Cardiac fibroblast (primary cell): ENCODE results near the gene TAF3.

Experiments used
- DNase-seq, 2 donors: peaks; one replicate each; pipeline versions ENCODE4 v3.0.0 to v3.0.0-alpha.2; 2010; ENCODE audit warnings: low read depth in 2 of 2
- H3K4me3 ChIP-seq, 2 donors: replicated peaks in 1 of 2; 1 replicate in 1 of 2; 2 replicates in 1 of 2; pipeline ENCODE4 v1.5.1; 2011; ENCODE audit warnings: low read depth in 2 of 2, low read length in 2 of 2, mild to moderate bottlenecking in 2 of 2, moderate library complexity in 1 of 2
- CTCF ChIP-seq: IDR thresholded peaks from one replicate; pipeline ENCODE4 v1.5.1; 2011; ENCODE audit warnings: low read depth, mild to moderate bottlenecking, low read length, inconsistent platforms

TAF3 gene

GRCh38 chr10:7832060-7832459, 13.8 kb downstream of the TAF3 start:
- no peak for DNase-seq
- no peak for TF ChIP-seq CTCF
- no peak overlapping the region for H3K4me3 ChIP-seq

- no peak for TF ChIP-seq CTCF
- DNase-seq, result no peak
- H3K4me3 ChIP-seq, result no peak overlapping the region
Observed at GRCh38 chr10:7833210-7833609, 14.9 kb downstream of the TAF3 start.

GRCh38 chr10:7834262-7834661, 16.0 kb downstream of the TAF3 start:
- H3K4me3 ChIP-seq, result no peak overlapping the region
- no peak for TF ChIP-seq CTCF
- DNase-seq, result no peak

- no peak for DNase-seq
- no peak overlapping the region for H3K4me3 ChIP-seq
- no peak for TF ChIP-seq CTCF
Observed at GRCh38 chr10:7836571-7836970, 18.3 kb downstream of the TAF3 start.

GRCh38 chr10:7846591-7846990, 28.3 kb downstream of the TAF3 start:
- DNase-seq, result peak in 1 of 2 donors; percentile 53
- H3K4me3 ChIP-seq, result no peak overlapping the region
- no peak for TF ChIP-seq CTCF

GRCh38 chr10:7853226-7853842, 35.0 kb downstream of the TAF3 start:
- H3K4me3 ChIP-seq, result no peak overlapping the region
- no peak for DNase-seq
- no peak for TF ChIP-seq CTCF

GRCh38 chr10:7853890-7854289, 35.6 kb downstream of the TAF3 start:
- no peak for TF ChIP-seq CTCF
- H3K4me3 ChIP-seq, result no peak overlapping the region
- no peak for DNase-seq
